Adipose tissue (tissue), 3 donors: ENCODE results near the gene TRAPPC3L. TPM values are rescaled to one million over a fixed set of nuclear protein-coding genes. Genes with fewer than 3 reads are reported as not detected.

ENCODE experiments used
- H3K27ac ChIP-seq: one replicate; pipeline ENCODE4 v1.5.1; 2013; ENCODE audit warnings: low read depth, low read length
- WGBS, 3 donors: extraction: QIAGEN DNeasy Blood & Tissue Kit; methylation state at CpG; one replicate each; pipeline ENCODE4 v1.1.7; 2013; 5-methylcytosine and 5-hydroxymethylcytosine counted together
- polyA plus RNA-seq, 3 donors: library from polyadenylated mRNA; stranded (reverse); fragments of 200-250 nt; gene quantifications; one replicate each; pipeline ENCODE4 v1.2.3, GENCODE V29; 2013
- donor health status: healthy with polysubstance abuse.
- donor health status: Bipolar disorder and iron deficiency.
- donor health status: healthy.

The TRAPPC3L gene
- polyA plus RNA-seq, 3 donors = 0.02 to 0.45 (median 0.06) TPM

- WGBS, 3 donors = 57 to 69% (median 68%) methylated on average over 9 of the region's 9 CpGs
- H3K27ac ChIP-seq = no peak overlapping the region
Observed at GRCh38 chr6:116450769-116451740, 94.4 kb downstream of the TRAPPC3L start.

- no peak overlapping the region for H3K27ac ChIP-seq
- 39 to 90% (median 77%) methylated on average over 1 of the region's 1 CpG for WGBS, 3 donors
Observed at GRCh38 chr6:116450185-116450710, 95.2 kb downstream of the TRAPPC3L start.

GRCh38 chr6:116449565-116449964 is 95.9 kb downstream of the TRAPPC3L start:
- 70 to 82% (median 77%) methylated on average over 1 of the region's 1 CpG for WGBS, 3 donors
- no peak overlapping the region for H3K27ac ChIP-seq

- H3K27ac ChIP-seq = no peak overlapping the region
- 8 to 24% (median 11%) methylated on average over 2 of the region's 2 CpGs for WGBS, 3 donors
Observed at GRCh38 chr6:116447496-116448011, 97.9 kb downstream of the TRAPPC3L start.

- 57 to 65% (median 64%) methylated on average over 3 of the region's 3 CpGs for WGBS, 3 donors
- H3K27ac ChIP-seq = no peak overlapping the region
Observed at GRCh38 chr6:116447052-116447451, 98.4 kb downstream of the TRAPPC3L start.

GRCh38 chr6:116446399-116446798 is 99.1 kb downstream of the TRAPPC3L start:
- H3K27ac ChIP-seq = no peak overlapping the region
- 66 to 85% (median 83%) methylated on average over 1 of the region's 1 CpG for WGBS, 3 donors

GRCh38 chr6:116445102-116445501 is 100.4 kb downstream of the TRAPPC3L start:
- H3K27ac ChIP-seq = no peak overlapping the region
- WGBS, 3 donors = 61 to 75% (median 62%) methylated on average over 5 of the region's 5 CpGs

Other genes with a start within 250 kb of the TRAPPC3L start
- gene DSE, start 174.7 kb downstream of the TRAPPC3L start, polyA plus RNA-seq = 10 to 100 TPM in 2 of 3 donors, 1 to 10 TPM in 1; 3.5 to 31.2 (median 20.6) TPM
- gene CALHM6, start 84.3 kb downstream of the TRAPPC3L start, polyA plus RNA-seq = 10 to 100 TPM in 1 of 3 donors, 1 to 10 TPM in 2; 2.8 to 11.9 (median 4.5) TPM
- gene CALHM5, start 34.0 kb downstream of the TRAPPC3L start, polyA plus RNA-seq = 1 to 10 TPM in 2 of 3 donors, under 1 TPM in 1; 0.17 to 1.5 (median 1.3) TPM
- gene CALHM4, start 8.1 kb upstream of the TRAPPC3L start, polyA plus RNA-seq = not detected
- 10 to 100 TPM; 38.8 to 82.7 (median 40.1) TPM for gene RWDD1, start 25.8 kb upstream of the TRAPPC3L start, polyA plus RNA-seq
- under 1 TPM; 0.15 to 0.27 (median 0.22) TPM for gene RSPH4A, start 70.8 kb upstream of the TRAPPC3L start, polyA plus RNA-seq
- gene ZUP1, start 123.1 kb upstream of the TRAPPC3L start, polyA plus RNA-seq = 1 to 10 TPM; 4.4 to 5.7 (median 4.7) TPM
- gene KPNA5, start 135.5 kb upstream of the TRAPPC3L start, polyA plus RNA-seq = 1 to 10 TPM; 1.0 to 4.7 (median 4.4) TPM
- gene FAM162B, start 220.0 kb upstream of the TRAPPC3L start, polyA plus RNA-seq = 1 to 10 TPM; 2.4 to 9.9 (median 9.0) TPM